ENCODE data around the gene DEPDC4. TPM values are rescaled to one million over a fixed set of nuclear protein-coding genes. Genes with fewer than 3 reads are reported as not detected.
A peak's percentile ranks its signal among the peaks of the same experiment; 100 is the strongest.
"Not testable (repeated sequence)": the region's sequence is repeated elsewhere in the genome, so short reads cannot be mapped to it uniquely, and the experiment has no call there.

Gene DEPDC4
- total and polyA plus RNA-seq, 2 donors (not counting 1 experiment from before 2014, with no cell fraction given): 1.2 to 1.9 TPM

DNA sequence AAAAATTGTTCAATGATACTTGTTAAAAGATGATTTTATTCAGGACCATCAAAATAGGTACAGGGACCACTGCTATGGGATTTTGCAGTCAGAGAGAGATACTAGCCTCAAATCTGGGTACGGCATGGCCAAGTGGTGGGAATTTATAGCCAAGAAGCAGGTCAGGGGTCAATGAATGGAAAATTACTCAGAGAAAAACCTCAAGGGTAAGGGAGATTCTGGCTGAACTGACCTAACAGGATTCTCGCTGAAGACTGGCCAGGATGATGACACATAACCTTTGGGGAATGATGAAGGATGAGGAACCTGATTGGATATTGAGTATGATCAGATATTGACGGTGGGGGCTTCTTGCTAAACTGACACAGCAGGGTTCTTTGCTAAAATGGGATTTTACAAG lies 32.7 kb downstream of the DEPDC4 start:
- no peaks in the 10 kb centered on the region for H4K20me1 ChIP-seq (ENCODE audit: control insufficient read depth, extremely low read depth, insufficient read depth, low read length)
- H3K4me3 ChIP-seq (replicated peaks in 1 of 4; ENCODE audit: control extremely low read depth in 1 of 4, insufficient read depth in 1 of 4, low read depth in 3 of 4, low read length in 4 of 4): peak overlapping the region in 2 of 4 experiments; percentile 15 to 19
- H3K9me3 ChIP-seq (ENCODE audit: control insufficient read depth, insufficient read depth, low read depth, low read length): no peaks in the 10 kb centered on the region
- no peak for TF ChIP-seq CTCF (conservative IDR thresholded peaks at IDR 0.05 in 1 of 2, IDR thresholded peaks at IDR 0.05 in 1 of 2; ENCODE audit: low read depth in 1 of 2, low read length in 2 of 2)
- no peak for TF ChIP-seq EZH2 (IDR thresholded peaks at IDR 0.05; ENCODE audit: low read length, missing control alignments)
- H2AFZ ChIP-seq (ENCODE audit: low read length): no peak overlapping the region
- H3K79me2 ChIP-seq (ENCODE audit: control insufficient read depth, insufficient read depth, low read length): no peaks in the 10 kb centered on the region
- no peaks in the 10 kb centered on the region for H3K36me3 ChIP-seq (ENCODE audit: control insufficient read depth, insufficient read depth, low read length)
- H3K9ac ChIP-seq (ENCODE audit: insufficient read depth, low read length): no peak overlapping the region
- peak overlapping the region; percentile 77 for H3K4me2 ChIP-seq (ENCODE audit: extremely low read depth, insufficient read depth, low read length)
- H3K4me1 ChIP-seq (ENCODE audit: control insufficient read depth, extremely low read depth, insufficient read depth, low read length): peaks cover 4% of the 10 kb centered on the region
- DNase-seq (ENCODE audit: low read depth in 2 of 2): peak; percentile 40 to 51
- H3K27me3 ChIP-seq (ENCODE audit: control insufficient read depth, insufficient read depth, low read length): no peaks in the 10 kb centered on the region
- H3K27ac ChIP-seq (ENCODE audit: insufficient read depth, low read length): peak overlapping the region; percentile 56

DNA sequence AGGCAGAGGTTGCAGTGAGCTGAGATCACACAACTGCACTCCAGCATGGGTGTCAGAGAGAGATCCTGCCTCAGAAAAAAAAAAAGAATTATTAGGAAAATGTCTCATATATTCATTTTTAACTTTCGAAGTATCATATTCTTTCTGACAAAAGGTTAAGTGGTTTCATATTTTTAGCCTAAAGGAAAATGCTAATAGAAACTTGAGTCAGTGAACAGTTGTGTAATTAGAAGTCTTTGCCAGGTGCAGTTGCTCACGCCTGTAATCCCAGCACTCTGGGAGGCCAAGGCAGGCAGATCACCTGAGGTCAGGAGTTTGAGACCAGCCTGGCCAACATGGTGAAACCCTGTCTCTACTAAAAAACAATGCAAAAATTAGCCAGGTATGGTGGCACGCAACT lies 35.0 kb downstream of the DEPDC4 start:
- not testable (repeated sequence) for H3K9me3 ChIP-seq (ENCODE audit: control insufficient read depth, insufficient read depth, low read depth, low read length); H3K27ac ChIP-seq (ENCODE audit: insufficient read depth, low read length); H3K79me2 ChIP-seq (ENCODE audit: control insufficient read depth, insufficient read depth, low read length); H4K20me1 ChIP-seq (ENCODE audit: control insufficient read depth, extremely low read depth, insufficient read depth, low read length); H3K9ac ChIP-seq (ENCODE audit: insufficient read depth, low read length); DNase-seq (ENCODE audit: low read depth in 2 of 2); H3K27me3 ChIP-seq (ENCODE audit: control insufficient read depth, insufficient read depth, low read length); H3K36me3 ChIP-seq (ENCODE audit: control insufficient read depth, insufficient read depth, low read length); H3K4me1 ChIP-seq (ENCODE audit: control insufficient read depth, extremely low read depth, insufficient read depth, low read length); H3K4me3 ChIP-seq (replicated peaks in 1 of 4; ENCODE audit: control extremely low read depth in 1 of 4, insufficient read depth in 1 of 4, low read depth in 3 of 4, low read length in 4 of 4); H2AFZ ChIP-seq (ENCODE audit: low read length); H3K4me2 ChIP-seq (ENCODE audit: extremely low read depth, insufficient read depth, low read length)

DNA sequence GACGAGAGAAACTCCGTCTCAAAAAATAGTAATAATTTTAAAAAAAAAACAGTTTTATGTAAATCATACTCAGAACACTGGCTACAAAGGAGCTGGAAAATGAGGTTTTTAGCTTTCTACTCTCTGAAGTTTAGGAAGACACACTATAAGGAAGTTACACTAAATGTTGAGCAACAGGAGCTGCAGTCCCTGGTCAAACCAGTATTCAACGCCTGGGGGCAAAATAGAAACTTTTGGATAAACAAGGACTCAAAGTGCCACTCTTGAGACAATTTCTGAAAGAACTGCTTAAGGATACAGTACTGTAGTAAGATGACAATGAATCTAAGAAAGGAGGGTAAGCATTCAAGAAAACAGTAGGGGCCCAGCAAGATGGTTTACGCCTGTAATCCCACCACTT lies 37.0 kb downstream of the DEPDC4 start:
- Histone ChIP-seq H3K4me3 (replicated peaks in 1 of 4; ENCODE audit: control extremely low read depth in 1 of 4, insufficient read depth in 1 of 4, low read depth in 3 of 4, low read length in 4 of 4) (no peak overlapping the region), H3K36me3 (ENCODE audit: control insufficient read depth, insufficient read depth, low read length) (no peaks in the 10 kb centered on the region), H3K4me1 (ENCODE audit: control insufficient read depth, extremely low read depth, insufficient read depth, low read length) (peaks cover 4% of the 10 kb centered on the region), H3K27me3 (ENCODE audit: control insufficient read depth, insufficient read depth, low read length) (no peaks in the 10 kb centered on the region), H3K79me2 (ENCODE audit: control insufficient read depth, insufficient read depth, low read length) (no peaks in the 10 kb centered on the region), H4K20me1 (ENCODE audit: control insufficient read depth, extremely low read depth, insufficient read depth, low read length) (no peaks in the 10 kb centered on the region), H3K27ac (ENCODE audit: insufficient read depth, low read length) (no peak overlapping the region), H2AFZ (ENCODE audit: low read length) (no peak overlapping the region), H3K4me2 (ENCODE audit: extremely low read depth, insufficient read depth, low read length) (no peak overlapping the region), H3K9me3 (ENCODE audit: control insufficient read depth, insufficient read depth, low read depth, low read length) (no peaks in the 10 kb centered on the region), H3K9ac (ENCODE audit: insufficient read depth, low read length) (no peak overlapping the region)
- no peak for DNase-seq (ENCODE audit: low read depth in 2 of 2)
- no peak for TF ChIP-seq EZH2 (IDR thresholded peaks at IDR 0.05; ENCODE audit: low read length, missing control alignments)
- TF ChIP-seq CTCF (conservative IDR thresholded peaks at IDR 0.05 in 1 of 2, IDR thresholded peaks at IDR 0.05 in 1 of 2; ENCODE audit: low read depth in 1 of 2, low read length in 2 of 2): no peak

Measured in fibroblast of lung (primary cell).